Activated CD8-positive, alpha-beta memory T cell treated with anti-CD3 and anti-CD28 coated beads for 4 hours (primary cell): ENCODE measurements around the gene IFNGR2.
"Not testable (repeated sequence)": the region's sequence is repeated elsewhere in the genome, so short reads cannot be mapped to it uniquely, and the experiment has no call there.

Source experiments
- DNase-seq, 2 donors: peaks; one replicate each; pipeline ENCODE4 v3.0.0-alpha.2; 2020; ENCODE audit warnings: low read depth in 2 of 2

IFNGR2 gene

DNA sequence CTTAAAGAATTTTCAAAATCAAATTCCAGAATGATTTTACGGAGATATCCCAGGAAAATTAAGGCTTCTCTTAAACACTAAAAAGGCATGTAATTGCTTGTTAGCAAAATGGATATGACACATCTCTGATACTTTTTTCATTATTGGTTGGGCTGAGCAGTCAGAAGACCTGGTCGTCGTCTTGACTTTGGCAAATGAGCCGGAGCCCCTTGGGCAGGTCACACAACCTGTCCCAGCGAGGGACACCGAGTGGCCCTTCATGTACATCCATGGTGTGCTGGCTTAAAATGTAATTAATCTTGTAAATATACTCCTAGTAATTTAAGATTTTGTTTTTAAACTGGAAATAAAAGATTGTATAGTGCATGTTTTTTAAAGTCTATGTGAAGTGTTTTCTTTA is 33.9 kb downstream of the IFNGR2 start:
- DNase-seq, result no peak

DNA sequence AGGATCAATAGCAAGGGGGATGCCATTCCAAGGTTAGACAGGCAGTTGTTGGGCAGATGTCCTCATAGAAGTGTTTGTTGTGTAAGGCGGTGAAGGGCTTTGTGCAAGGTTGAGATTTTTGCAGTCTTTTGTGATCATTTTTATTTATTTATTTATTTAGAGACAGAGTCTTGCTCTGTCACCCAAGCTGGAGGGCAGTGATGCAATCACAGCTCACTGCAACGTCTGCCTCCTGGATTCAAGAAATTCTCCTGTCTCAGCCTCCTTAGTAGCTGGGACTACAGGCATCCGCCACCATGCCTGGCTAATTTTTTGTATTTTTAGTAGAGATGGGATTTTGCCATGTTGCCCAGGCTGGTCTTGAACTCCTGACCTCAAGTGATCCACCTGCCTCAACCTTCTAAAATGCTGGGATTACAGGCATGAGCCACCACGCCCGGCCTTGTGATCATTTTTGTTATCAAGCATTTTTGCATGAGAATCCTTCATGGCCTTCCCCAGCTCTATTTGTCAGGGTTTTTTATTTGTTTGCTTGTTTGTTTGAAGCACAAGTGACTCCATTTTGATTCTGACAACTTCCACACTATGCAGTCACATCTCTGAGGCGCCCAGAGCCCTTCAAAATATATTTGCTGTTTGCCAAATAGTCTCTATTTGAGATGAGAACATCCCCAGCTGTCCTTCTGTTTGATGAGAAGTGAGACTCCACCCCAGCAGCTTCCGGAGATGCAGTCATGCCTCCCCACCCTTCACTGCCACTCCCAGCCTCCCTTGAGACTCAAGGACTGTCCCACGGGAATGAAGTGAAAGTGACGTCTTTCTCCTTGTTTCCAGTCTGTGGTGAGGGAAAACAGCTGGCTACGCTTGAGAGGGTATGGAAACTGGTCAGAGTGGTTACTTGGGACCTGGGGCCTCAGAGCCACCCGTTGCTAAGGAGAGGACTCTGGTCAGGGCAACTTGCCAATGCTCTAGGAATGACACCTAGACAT is 38.6 kb downstream of the IFNGR2 start:
- no peak for DNase-seq

GRCh38 chr21:33443194-33443593 is 40.0 kb downstream of the IFNGR2 start:
- no peak for DNase-seq

DNA sequence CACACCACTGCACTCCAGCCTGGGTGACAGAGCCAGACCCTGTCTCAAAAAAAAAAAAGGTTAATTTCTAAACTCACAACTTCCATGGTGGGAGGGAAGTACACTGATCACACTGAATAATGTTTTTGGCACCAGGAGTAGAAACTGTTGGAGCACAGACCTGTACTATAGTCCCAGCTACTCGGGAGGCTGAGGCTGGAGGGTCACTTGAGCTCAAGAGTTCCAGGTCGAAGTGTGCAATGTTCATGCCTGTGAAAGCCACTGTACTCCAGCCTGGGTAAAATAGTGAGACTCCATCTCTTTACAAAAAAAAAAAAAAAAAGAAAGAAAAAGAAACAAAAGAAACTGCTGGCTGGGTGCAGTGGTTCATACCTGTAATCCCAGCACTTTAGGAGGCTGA is 41.3 kb downstream of the IFNGR2 start:
- no peak for DNase-seq

- not testable (repeated sequence) for DNase-seq
Observed at GRCh38 chr21:33446620-33447019, 43.4 kb downstream of the IFNGR2 start.

- no peak for DNase-seq
Observed at GRCh38 chr21:33449616-33450015, 46.4 kb downstream of the IFNGR2 start.

DNA sequence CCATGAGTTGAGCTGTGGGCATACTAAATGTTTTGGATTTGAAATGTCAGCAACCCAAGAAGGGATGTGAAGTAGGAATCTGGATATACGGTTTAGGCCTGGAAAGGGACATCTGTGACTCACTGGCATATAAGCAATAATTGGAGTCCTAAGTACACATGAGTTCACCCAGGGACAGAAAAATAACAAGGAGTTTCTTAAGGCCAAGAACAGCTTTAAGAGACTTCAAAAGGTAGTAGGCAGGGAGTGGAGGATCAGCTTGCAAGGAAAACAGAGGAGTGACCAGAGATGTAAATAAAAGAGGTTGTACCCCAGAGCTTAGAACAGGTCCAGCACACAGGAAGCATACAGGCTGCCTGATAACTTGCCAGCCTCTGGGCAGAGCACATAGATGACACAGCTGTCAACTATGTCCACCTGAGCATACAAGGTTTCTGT is 48.4 kb downstream of the IFNGR2 start:
- no peak for DNase-seq

- DNase-seq, result no peak
Observed at GRCh38 chr21:33452362-33452761, 49.1 kb downstream of the IFNGR2 start.

GRCh38 chr21:33455686-33456446 is 52.7 kb downstream of the IFNGR2 start:
- no peak for DNase-seq

GRCh38 chr21:33458861-33459260 is 55.6 kb downstream of the IFNGR2 start:
- no peak for DNase-seq

GRCh38 chr21:33461538-33462250 is 58.5 kb downstream of the IFNGR2 start:
- DNase-seq, result no peak

GRCh38 chr21:33469183-33469582 is 66.0 kb downstream of the IFNGR2 start:
- not testable (repeated sequence) for DNase-seq

DNA sequence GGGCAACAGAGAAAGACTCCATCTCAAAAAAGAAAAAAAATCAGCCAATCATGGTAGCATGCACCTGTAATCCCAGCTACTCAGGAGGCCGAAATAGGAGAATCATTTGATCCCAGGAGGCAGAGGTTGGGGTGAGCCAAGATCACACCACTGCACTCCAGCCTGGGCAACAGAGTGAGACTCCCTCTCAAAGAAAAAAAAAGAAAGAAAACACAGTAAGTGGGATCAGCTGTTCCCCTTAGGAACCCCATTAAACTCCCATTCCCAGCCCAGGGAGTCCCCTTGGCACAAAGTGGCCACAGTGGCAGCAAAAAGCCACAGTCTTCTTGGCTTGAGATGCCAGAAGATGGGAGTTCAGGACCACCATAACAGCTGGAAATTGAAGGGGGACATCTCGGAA is 67.5 kb downstream of the IFNGR2 start:
- DNase-seq, result no peak

GRCh38 chr21:33473344-33473743 is 70.1 kb downstream of the IFNGR2 start:
- no peak for DNase-seq

- DNase-seq, result no peak
Observed at GRCh38 chr21:33477066-33477465, 73.9 kb downstream of the IFNGR2 start.

- no peak for DNase-seq
Observed at GRCh38 chr21:33478182-33478581, 75.0 kb downstream of the IFNGR2 start.

DNA sequence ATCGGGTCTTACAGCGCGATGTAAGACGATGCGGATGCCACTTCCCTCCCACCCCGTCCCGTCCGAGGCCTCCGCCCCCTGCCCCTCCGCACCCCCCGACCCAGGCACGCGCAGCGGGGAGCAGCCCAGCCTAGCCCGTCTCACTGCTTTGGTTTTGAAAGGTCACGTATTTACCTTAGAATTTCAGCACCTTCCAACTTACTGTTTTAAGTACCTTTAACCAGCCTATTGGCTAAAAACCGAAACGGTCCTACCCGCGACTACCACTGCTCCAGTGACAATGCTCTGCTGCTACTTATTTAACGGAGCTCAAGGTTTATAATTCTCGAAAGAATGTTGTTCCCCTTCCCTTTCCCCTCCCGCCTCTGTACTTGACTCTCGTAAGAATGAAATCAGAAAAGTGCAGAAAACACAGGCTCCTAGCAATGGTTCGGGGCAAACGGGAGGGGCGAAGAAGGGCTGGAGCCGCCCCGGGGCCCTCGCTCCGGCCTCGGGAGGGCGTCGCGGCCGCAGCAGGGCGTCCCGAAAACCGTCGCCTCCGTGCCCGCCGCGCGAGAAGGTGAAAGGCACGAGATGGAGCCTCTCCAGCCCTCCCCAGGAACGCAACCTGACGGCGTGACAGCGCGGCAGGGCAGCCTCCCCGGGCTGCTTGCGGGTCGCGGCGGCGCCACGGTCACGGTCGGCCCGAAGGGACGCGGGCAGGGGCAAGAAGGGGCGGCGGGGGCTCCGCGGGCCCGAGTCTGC is 75.9 kb downstream of the IFNGR2 start:
- DNase-seq, result no peak

DNA sequence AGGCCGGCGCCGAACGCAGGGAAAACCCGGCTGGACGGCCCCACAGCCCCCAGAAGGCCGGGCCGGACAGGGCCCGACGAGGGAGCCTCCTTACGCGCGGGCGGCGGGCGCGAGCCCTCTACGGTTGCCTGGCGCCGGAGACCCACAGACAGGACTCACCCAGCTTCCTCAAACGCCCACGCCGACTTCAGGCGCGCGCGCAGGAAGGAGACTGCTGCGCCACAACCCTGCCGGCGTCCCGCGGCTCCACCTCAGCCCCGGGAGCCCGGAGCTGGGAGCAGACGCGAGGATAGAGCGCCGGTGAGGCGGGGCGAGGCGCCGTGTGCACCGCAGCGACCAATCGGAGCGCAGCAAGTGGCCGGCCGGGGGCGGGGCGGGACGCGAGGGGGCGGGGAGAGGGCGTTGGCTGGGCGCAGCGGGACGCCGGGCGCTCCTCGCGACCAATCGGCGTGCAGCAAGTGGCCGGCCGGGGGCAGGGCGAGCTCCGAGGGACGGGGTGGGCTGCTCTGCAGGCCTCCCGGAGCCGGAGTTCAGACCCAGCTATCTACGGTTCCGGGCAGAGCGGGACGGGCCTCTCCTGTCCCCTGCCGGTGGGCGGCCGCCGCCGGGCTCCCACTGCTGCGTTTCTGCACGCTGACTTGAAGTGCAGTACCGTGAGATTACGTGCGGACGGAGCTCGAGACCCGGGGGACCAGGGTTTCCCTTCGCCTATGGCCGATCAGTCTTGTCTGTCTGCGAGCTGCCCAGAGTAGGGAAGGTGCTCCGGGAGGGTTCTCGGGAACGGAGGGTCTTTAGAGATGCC is 76.7 kb downstream of the IFNGR2 start, which contains the start of gene TMEM50B:
TMEM50B (minus strand) TSS at position 296 of the 802 bp plus-strand sequence. CDS start 11,089 bp downstream, outside the sequence.
- DNase-seq, result peak; percentile 89 to 94

- no peak for DNase-seq
Observed at GRCh38 chr21:33480481-33481103, 77.4 kb downstream of the IFNGR2 start.
